Activated T-helper 17 cell treated with anti-CD3 and anti-CD28 coated beads, Interleukin-2, amount 50 U/mL, for 72 hours (primary cell): Measurements from ENCODE around the gene EFCAB5. TPM values are rescaled to one million over a fixed set of nuclear protein-coding genes. Genes with fewer than 3 reads are reported as not detected.
"Not testable (repeated sequence)": the region's sequence is repeated elsewhere in the genome, so short reads cannot be mapped to it uniquely, and the experiment has no call there.

ENCODE experiments used
- ATAC-seq: fragments of 150-1000 bp; cut with Tn5 transposase; replicated peaks from 2 replicates; pipeline ENCODE4 v1.10.0; 2021; ENCODE audit warnings: mild to moderate bottlenecking, moderate library complexity
- H3K27ac Mint-ChIP-seq: one replicate; pipeline ENCODE4 v1.8.0; 2022; ENCODE audit warnings: mixed read lengths
- H3K27me3 Mint-ChIP-seq: one replicate; pipeline ENCODE4 v1.8.0; 2022; ENCODE audit warnings: mixed read lengths
- H3K36me3 Mint-ChIP-seq: one replicate; pipeline ENCODE4 v1.8.0; 2022; ENCODE audit warnings: low read depth, mild to moderate bottlenecking, mixed read lengths
- H3K4me1 Mint-ChIP-seq: one replicate; pipeline ENCODE4 v1.8.0; 2022; ENCODE audit warnings: mixed read lengths
- H3K4me3 Mint-ChIP-seq: one replicate; pipeline ENCODE4 v1.8.0; 2022; ENCODE audit warnings: mild to moderate bottlenecking, mixed read lengths
- H3K9me3 Mint-ChIP-seq: one replicate; pipeline ENCODE4 v1.8.0; 2022; ENCODE audit warnings: mixed read lengths
- total RNA-seq, 2 donors: library from RNA; stranded (reverse); gene quantifications; one replicate each; pipeline ENCODE4 v1.2.3, GENCODE V29; 2022

Gene EFCAB5
- total RNA-seq, 2 donors from 2014 or later = 1.1 to 1.8 TPM

GRCh38 chr17:30086896-30087295, 145.5 kb downstream of the EFCAB5 start:
- Mint-ChIP-seq H3K4me3 (no peak overlapping the region), H3K4me1 (no peaks in the 10 kb centered on the region), H3K9me3 (no peaks in the 10 kb centered on the region), H3K27me3 (peaks cover 26% of the 10 kb centered on the region), H3K36me3 (no peaks in the 10 kb centered on the region), H3K27ac (no peak overlapping the region)
- no peak for ATAC-seq

GRCh38 chr17:30087431-30087830, 146.0 kb downstream of the EFCAB5 start:
- not testable (repeated sequence) for H3K4me1 Mint-ChIP-seq, H3K27ac Mint-ChIP-seq, ATAC-seq, H3K36me3 Mint-ChIP-seq, H3K4me3 Mint-ChIP-seq, H3K9me3 Mint-ChIP-seq
- peaks cover 26% of the 10 kb centered on the region for H3K27me3 Mint-ChIP-seq

DNA sequence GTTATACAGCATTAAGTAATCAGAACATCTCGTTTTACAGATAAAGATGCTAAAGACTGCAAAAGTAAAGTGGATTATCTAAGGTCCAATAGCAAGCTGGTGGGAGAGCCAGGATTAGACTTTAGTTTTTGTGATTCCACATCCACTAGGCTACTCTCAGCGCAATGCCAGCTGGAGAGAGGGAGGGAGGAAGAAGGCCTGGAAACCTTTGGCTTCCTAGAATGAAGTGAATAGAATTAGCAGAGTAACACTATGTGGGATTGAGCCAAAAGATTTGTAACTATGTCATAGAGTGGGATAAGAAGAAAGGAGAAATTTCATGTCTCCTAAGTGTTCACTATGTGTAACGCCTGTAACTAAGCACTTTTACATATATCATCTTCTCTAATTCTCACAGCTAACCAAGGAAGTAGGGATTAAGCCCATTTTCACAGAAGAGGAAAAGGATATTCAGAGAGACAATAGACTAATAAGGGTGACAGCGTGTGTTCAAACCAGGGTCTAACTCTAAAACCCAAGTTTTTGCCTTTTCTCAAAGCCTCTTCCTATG, 149.8 kb downstream of the EFCAB5 start:
- H3K4me3 Mint-ChIP-seq = no peak overlapping the region
- H3K4me1 Mint-ChIP-seq = peaks cover 6% of the 10 kb centered on the region
- ATAC-seq = no peak
- H3K9me3 Mint-ChIP-seq = no peaks in the 10 kb centered on the region
- H3K27ac Mint-ChIP-seq = no peak overlapping the region
- no peaks in the 10 kb centered on the region for H3K36me3 Mint-ChIP-seq
- H3K27me3 Mint-ChIP-seq = peaks cover 22% of the 10 kb centered on the region

DNA sequence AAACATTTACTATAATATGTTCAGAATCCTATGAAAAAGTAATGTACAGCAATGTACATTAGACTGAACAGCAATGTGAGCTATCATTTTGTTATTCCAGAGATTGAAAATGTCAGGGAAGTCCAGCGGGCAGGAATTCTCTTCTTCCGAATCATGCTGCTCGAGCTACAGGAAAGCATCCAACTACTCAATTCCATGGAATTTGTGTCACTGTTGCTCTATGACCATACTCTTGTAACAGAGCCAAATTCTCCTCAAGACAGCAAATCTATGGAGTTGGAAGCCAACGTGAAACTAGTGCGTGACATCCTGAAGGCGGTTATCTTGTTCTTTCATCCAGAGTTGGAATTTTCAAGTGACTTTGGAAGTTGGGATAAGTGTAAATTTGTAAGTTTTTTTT, 150.3 kb downstream of the EFCAB5 start:
- H3K27me3 Mint-ChIP-seq = peaks cover 21% of the 10 kb centered on the region
- no peaks in the 10 kb centered on the region for H3K36me3 Mint-ChIP-seq
- no peak overlapping the region for H3K27ac Mint-ChIP-seq
- H3K4me1 Mint-ChIP-seq = peaks cover 6% of the 10 kb centered on the region
- H3K4me3 Mint-ChIP-seq = no peak overlapping the region
- H3K9me3 Mint-ChIP-seq = no peaks in the 10 kb centered on the region
- no peak for ATAC-seq

DNA sequence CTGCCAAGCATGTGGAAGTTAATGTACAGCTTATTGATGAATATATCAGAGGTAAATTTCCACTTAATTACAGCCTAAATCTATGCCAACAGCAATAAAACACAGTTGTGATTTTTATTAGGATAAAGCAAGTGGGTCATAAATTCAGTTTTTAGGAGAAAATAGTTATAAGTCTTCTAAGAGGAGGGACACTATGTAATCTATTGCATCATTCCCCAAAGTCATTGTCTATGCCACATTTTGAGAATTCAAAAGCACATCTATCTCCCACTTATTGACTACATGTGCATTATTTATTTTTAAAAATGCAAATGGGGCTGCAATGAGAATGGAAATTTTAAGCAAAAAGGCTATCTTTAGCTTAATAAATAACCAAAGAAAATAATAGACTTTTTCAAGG, 151.5 kb downstream of the EFCAB5 start:
- Mint-ChIP-seq H3K4me3 (no peak overlapping the region), H3K9me3 (no peaks in the 10 kb centered on the region), H3K4me1 (peaks cover 6% of the 10 kb centered on the region), H3K36me3 (no peaks in the 10 kb centered on the region), H3K27ac (no peak overlapping the region), H3K27me3 (peaks cover 18% of the 10 kb centered on the region)
- ATAC-seq = no peak

GRCh38 chr17:30093463-30094147, 152.2 kb downstream of the EFCAB5 start:
- Mint-ChIP-seq H3K27ac (no peak overlapping the region), H3K4me1 (peaks cover 6% of the 10 kb centered on the region), H3K27me3 (peaks cover 18% of the 10 kb centered on the region), H3K4me3 (no peak overlapping the region), H3K36me3 (no peaks in the 10 kb centered on the region), H3K9me3 (no peaks in the 10 kb centered on the region)
- peak; percentile 60 for ATAC-seq

GRCh38 chr17:30095507-30096244, 154.2 kb downstream of the EFCAB5 start:
- Mint-ChIP-seq H3K27me3 (peaks cover 10% of the 10 kb centered on the region), H3K4me1 (peaks cover 6% of the 10 kb centered on the region), H3K9me3 (no peaks in the 10 kb centered on the region), H3K36me3 (no peaks in the 10 kb centered on the region), H3K27ac (no peak overlapping the region), H3K4me3 (no peak overlapping the region)
- ATAC-seq = no peak

DNA sequence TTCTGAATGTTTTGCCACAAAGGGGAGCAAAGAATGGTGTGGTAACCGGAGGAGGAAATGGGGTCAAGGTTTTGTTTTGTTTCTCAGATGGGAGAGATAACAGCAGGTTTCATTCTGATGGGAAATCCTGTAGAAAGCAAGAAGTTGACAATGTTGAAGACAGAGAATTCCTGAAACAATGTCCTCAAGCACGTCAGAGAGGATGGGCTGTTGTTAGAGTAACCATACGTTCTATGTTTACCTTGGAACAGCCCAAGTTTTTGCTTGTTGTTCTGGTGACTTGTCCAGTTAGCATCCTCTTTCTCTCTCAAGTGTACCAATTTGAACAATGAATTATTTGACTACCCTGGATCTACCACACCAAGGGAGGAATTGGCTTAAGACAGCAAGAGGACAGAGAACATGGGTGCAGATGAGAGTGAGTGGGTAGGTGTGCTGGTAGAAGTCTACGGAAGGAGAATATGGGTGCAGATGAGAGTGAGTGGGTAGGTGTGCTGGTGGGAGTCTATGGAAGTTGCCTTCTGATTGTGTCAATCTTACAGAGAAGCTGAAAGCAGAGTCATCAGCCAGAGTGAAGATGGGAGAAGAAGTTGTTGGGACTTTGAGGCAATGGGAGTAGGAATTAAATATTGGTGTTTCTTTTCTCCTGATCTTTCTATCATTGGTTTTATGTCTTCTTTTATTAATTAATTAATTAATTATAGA, 160.4 kb downstream of the EFCAB5 start:
- peaks cover 3% of the 10 kb centered on the region for H3K27me3 Mint-ChIP-seq

DNA sequence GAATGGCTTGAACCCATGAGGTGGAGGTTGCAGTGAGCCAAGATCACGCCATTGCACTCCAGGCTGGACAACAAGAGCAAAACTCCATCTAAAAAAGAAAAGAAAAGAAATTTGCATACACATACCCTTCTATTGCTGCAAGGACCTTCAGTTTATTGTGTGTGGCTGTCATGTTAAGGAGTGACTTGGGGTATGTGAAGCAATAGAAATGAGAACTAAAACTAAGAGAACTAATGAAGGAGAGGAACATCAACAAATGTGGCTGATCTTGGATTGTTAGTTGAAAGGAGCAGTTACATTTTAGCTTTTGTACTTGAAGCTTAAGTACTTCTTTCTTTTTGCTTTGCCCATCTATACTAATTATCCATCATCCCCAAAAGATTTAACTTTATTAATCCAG, 162.5 kb downstream of the EFCAB5 start:
- Mint-ChIP-seq H3K4me3 (no peak overlapping the region), H3K27me3 (peaks cover 3% of the 10 kb centered on the region), H3K4me1 (peaks cover 6% of the 10 kb centered on the region), H3K36me3 (no peaks in the 10 kb centered on the region), H3K27ac (no peak overlapping the region), H3K9me3 (no peaks in the 10 kb centered on the region)
- no peak for ATAC-seq

More for the DNA sequence above, 160.4 kb downstream of the EFCAB5 start:
- H3K4me3 Mint-ChIP-seq = no peak overlapping the region
- peaks cover 6% of the 10 kb centered on the region for H3K4me1 Mint-ChIP-seq
- no peaks in the 10 kb centered on the region for H3K9me3 Mint-ChIP-seq
- ATAC-seq = no peak
- H3K36me3 Mint-ChIP-seq = no peaks in the 10 kb centered on the region
- H3K27ac Mint-ChIP-seq = no peak overlapping the region

GRCh38 chr17:30104575-30105339, 163.3 kb downstream of the EFCAB5 start:
- H3K36me3 Mint-ChIP-seq = no peaks in the 10 kb centered on the region

GRCh38 chr17:30112794-30113193, 171.4 kb downstream of the EFCAB5 start:
- Mint-ChIP-seq H3K27me3 (peaks cover under 1% of the 10 kb centered on the region), H3K36me3 (peaks cover 15% of the 10 kb centered on the region), H3K27ac (no peak overlapping the region), H3K4me3 (no peak overlapping the region), H3K4me1 (no peaks in the 10 kb centered on the region), H3K9me3 (no peaks in the 10 kb centered on the region)
- peak; percentile 43 for ATAC-seq

More at GRCh38 chr17:30104575-30105339, 163.3 kb downstream of the EFCAB5 start:
- H3K27ac Mint-ChIP-seq = peak overlapping the region; percentile 64
- peak overlapping the region; percentile 83 for H3K4me3 Mint-ChIP-seq
- no peaks in the 10 kb centered on the region for H3K9me3 Mint-ChIP-seq
- peak; percentile 96 for ATAC-seq
- H3K27me3 Mint-ChIP-seq = peaks cover 3% of the 10 kb centered on the region
- peaks cover 6% of the 10 kb centered on the region for H3K4me1 Mint-ChIP-seq

DNA sequence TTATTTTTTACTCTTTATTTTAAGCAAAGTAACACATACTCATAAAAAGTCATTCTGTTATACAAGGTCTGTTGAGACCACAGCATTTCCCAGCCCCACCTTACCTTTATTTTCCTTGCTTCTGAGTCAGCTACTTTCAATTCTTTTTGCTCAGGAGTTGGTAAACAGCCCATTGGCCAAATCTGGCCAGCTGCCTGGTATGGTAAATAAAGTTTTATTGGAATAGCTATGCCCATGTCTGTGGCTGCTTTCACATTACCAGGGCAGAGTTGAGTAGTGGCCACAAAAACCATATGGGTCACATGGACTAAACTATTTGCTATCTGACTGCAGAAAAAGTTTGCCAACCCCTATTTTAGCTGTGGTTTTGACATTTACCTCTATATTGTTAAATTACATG, 171.8 kb downstream of the EFCAB5 start:
- Mint-ChIP-seq H3K27ac (no peak overlapping the region), H3K4me1 (peaks cover under 1% of the 10 kb centered on the region), H3K9me3 (no peaks in the 10 kb centered on the region), H3K27me3 (no peaks in the 10 kb centered on the region), H3K36me3 (peaks cover 19% of the 10 kb centered on the region), H3K4me3 (no peak overlapping the region)
- ATAC-seq = peak; percentile 49

DNA sequence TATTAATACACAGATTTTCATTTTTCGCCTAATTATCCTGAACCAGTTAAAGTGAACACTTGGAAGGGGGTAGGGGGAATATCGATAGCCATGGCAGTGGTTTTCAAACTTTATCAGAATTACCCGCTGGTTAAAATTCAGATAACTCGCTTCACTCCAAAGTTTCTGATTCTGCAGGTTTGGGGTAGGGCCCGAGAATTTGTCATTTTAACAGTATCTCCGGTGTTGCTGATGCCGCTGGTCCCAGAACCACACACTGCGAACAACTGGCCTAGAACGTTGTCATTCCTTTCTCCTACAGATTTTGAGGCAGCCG, 174.9 kb downstream of the EFCAB5 start:
- no peak for ATAC-seq
- Mint-ChIP-seq H3K4me1 (peaks cover 19% of the 10 kb centered on the region), H3K36me3 (peaks cover 49% of the 10 kb centered on the region), H3K4me3 (peak overlapping the region; percentile 87), H3K27ac (peak overlapping the region; percentile 99), H3K27me3 (no peaks in the 10 kb centered on the region), H3K9me3 (no peaks in the 10 kb centered on the region)
